Measurements from ENCODE around the gene CYP4Z1. TPM values are rescaled to one million over a fixed set of nuclear protein-coding genes. Genes with fewer than 3 reads are reported as not detected.

The CYP4Z1 gene
- total RNA-seq, 4 donors from 2014 or later, result 0.39 to 1.7 (median 1.4) TPM

DNA sequence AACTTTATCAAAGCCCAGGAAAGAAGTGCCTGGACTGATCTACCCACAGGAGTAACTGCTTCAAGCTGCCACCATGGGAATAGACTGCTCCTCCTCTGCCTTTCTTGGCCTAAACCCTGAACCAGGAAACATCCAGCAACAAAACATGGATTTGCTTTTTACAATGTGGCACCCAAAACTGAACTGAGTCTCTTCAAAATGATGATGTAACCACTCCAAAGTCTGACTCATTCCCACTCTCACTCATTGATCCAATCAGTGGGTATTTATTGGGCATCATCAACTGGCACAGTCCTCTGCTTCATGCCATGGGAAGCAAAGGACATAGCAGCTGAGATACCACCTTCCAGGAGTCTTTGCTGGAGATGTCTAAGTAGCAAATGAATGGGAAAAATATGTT, 93.7 kb downstream of the CYP4Z1 start:
- H3K27ac ChIP-seq, result no peak overlapping the region
- no peaks in the 10 kb centered on the region for H3K9me3 ChIP-seq
- no peak overlapping the region for H3K4me3 ChIP-seq (replicated peaks in 1 of 3)
- no peaks in the 10 kb centered on the region for H3K4me1 ChIP-seq
- no peaks in the 10 kb centered on the region for H3K27me3 ChIP-seq
- intact Hi-C loops (cut with DNase I), result no loop called here
- TF ChIP-seq, protein P1, sequence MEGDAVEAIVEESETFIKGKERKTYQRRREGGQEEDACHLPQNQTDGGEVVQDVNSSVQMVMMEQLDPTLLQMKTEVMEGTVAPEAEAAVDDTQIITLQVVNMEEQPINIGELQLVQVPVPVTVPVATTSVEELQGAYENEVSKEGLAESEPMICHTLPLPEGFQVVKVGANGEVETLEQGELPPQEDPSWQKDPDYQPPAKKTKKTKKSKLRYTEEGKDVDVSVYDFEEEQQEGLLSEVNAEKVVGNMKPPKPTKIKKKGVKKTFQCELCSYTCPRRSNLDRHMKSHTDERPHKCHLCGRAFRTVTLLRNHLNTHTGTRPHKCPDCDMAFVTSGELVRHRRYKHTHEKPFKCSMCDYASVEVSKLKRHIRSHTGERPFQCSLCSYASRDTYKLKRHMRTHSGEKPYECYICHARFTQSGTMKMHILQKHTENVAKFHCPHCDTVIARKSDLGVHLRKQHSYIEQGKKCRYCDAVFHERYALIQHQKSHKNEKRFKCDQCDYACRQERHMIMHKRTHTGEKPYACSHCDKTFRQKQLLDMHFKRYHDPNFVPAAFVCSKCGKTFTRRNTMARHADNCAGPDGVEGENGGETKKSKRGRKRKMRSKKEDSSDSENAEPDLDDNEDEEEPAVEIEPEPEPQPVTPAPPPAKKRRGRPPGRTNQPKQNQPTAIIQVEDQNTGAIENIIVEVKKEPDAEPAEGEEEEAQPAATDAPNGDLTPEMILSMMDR (IDR thresholded peaks at IDR 0.05), result no peak
- TF ChIP-seq POLR2A (IDR thresholded peaks at IDR 0.05), result no peak
- no peak for DNase-seq
- no peaks in the 10 kb centered on the region for H3K36me3 ChIP-seq

DNA sequence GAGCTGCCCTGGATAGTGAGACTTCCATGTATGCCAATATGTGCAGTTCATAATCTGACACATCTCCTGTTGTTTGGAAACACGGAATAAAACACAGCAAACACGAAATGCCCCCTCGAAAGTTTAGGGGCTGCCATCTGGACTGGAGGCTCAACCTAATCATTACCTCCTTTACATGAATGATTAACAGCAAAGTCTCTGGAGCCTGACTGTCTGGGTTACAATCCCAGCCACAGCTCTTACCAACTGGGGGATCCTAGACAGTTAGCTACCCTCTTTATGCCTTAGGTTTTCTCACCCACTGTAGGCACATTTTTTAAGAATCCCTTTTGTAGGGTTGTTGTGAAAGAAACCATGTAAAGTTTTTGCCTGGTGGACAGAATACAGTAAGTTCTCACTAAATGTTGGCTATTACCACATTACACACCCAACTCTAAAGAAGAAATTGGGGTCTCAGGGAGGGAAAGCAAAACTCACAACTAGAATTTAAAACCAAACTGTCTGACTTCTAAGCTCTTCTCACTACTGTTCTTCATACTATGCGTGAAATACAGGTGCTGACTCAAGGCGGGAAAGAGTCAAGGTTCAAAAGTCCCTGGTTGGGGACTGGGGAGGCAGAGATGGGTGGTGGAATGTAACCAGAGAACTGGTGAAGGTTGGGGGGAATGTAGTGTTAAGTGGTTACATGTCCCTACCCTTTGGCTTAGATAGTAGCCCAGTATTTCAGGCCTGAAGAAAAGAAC, 94.4 kb downstream of the CYP4Z1 start:
- intact Hi-C loops (cut with DNase I), result no loop called here
- WGBS, 2 donors, result 76 to 78% methylated on average over 5 of the region's 5 CpGs
- TF ChIP-seq POLR2A (IDR thresholded peaks at IDR 0.05), result no peak
- TF ChIP-seq, protein P1 (IDR thresholded peaks at IDR 0.05), result no peak

DNA sequence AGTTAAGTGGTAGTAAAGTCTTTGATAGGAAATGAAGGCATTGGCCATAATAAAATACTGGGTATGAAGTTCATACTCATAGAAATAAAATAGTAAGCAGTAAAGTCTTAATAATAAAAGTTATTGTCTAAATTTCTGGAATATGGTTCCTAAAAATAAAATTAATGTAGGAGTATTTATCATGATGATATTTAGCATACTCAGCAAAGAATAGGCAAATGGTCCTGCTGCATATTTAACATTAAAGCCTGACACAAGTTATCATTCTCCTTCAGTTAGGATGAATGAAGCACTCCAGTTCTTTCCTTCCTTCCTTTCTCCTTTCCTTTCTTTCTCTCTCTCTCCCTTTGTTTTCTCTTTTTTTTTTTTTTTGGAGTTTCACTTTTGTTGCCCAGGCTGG, 97.5 kb downstream of the CYP4Z1 start:
- TF ChIP-seq POLR2A (IDR thresholded peaks at IDR 0.05), result no peak
- TF ChIP-seq, protein P1 (IDR thresholded peaks at IDR 0.05), result no peak
- H3K9me3 ChIP-seq, result no peaks in the 10 kb centered on the region
- H3K4me3 ChIP-seq (replicated peaks in 1 of 3), result no peak overlapping the region
- DNase-seq, result no peak
- H3K36me3 ChIP-seq, result no peaks in the 10 kb centered on the region
- H3K4me1 ChIP-seq, result no peaks in the 10 kb centered on the region
- no peak overlapping the region for H3K27ac ChIP-seq
- no peaks in the 10 kb centered on the region for H3K27me3 ChIP-seq
- intact Hi-C loops (cut with DNase I), result no loop called here

More for the DNA sequence above, 94.4 kb downstream of the CYP4Z1 start:
- DNase-seq, result no peak
- H3K9me3 ChIP-seq, result no peaks in the 10 kb centered on the region
- H3K4me1 ChIP-seq, result no peaks in the 10 kb centered on the region
- no peak overlapping the region for H3K27ac ChIP-seq
- no peaks in the 10 kb centered on the region for H3K27me3 ChIP-seq
- no peaks in the 10 kb centered on the region for H3K36me3 ChIP-seq
- H3K4me3 ChIP-seq (replicated peaks in 1 of 3), result no peak overlapping the region

Other genes starting within 250 kb of the CYP4Z1 start
- gene CYP4A11, start 125.8 kb upstream of the CYP4Z1 start, total RNA-seq, result not detected
- gene CYP4X1, start 43.6 kb upstream of the CYP4Z1 start, total RNA-seq, result 1 to 10 TPM; 4.3 to 8.1 (median 6.8) TPM
- not detected for gene CYP4A22, start 70.2 kb downstream of the CYP4Z1 start, total RNA-seq
- 1 to 10 TPM in 1 of 4 donors, under 1 TPM in 1, not detected in 2; 0.83 to 3.0 TPM for gene PDZK1IP1, start 122.8 kb downstream of the CYP4Z1 start, total RNA-seq
- gene TAL1, start 165.0 kb downstream of the CYP4Z1 start, total RNA-seq, result 10 to 100 TPM in 3 of 4 donors, 1 to 10 TPM in 1; 3.9 to 14.9 (median 12.8) TPM
- gene STIL, start 246.9 kb downstream of the CYP4Z1 start, total RNA-seq, result 1 to 10 TPM in 3 of 4 donors, under 1 TPM in 1; 0.93 to 2.5 (median 1.6) TPM